SK-MEL-5 (cell line): ENCODE results near the gene DNAH11. TPM values are rescaled to one million over a fixed set of nuclear protein-coding genes. Genes with fewer than 3 reads are reported as not detected.
A peak's percentile ranks its signal among the peaks of the same experiment; 100 is the strongest.
"Not testable (repeated sequence)": the region's sequence is repeated elsewhere in the genome, so short reads cannot be mapped to it uniquely, and the experiment has no call there.

Experiments
- DNase-seq: peaks from one replicate; pipeline ENCODE4 v3.0.0-alpha.2; 2016; ENCODE audit warnings: low read depth, low spot score
- in situ Hi-C: cut with HindIII; loops from 2 replicates; pipeline ENCODE4 v1.10.0; 2016; ENCODE audit warnings: low sequenced_read_pairs, high pct_unique_total_duplicates, low pct_unique_long_range_greater_than_20kb
- total RNA-seq: library from RNA; depleted of rRNA; stranded (reverse); fragments of >200 nt; shearing (Covaris generic); gene quantifications from 2 replicates; pipeline ENCODE4 v1.2.3, GENCODE V29; 2014

The DNAH11 gene
- total RNA-seq, 1 experiment from 2014 or later = 0.40 TPM

DNA sequence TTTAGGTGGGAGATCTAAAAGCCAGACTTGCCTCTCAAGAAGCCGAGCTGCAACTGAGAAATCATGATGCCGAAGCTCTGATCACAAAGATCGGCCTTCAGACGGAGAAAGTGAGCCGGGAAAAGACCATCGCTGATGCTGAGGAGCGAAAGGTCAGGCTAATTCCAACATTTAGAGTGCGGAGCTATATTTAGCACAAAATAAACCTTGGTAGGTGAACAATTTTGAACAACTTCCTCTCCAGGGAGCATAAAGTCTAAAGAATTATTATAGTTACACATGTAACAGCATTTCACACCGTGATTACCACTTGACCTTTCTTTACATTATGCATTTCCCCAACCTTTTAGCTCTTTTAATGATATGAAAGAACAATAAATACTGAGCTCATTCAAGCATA lies 236.1 kb downstream of the DNAH11 start:
- DNase-seq = no peak
- in situ Hi-C loops = no loop called here

DNA sequence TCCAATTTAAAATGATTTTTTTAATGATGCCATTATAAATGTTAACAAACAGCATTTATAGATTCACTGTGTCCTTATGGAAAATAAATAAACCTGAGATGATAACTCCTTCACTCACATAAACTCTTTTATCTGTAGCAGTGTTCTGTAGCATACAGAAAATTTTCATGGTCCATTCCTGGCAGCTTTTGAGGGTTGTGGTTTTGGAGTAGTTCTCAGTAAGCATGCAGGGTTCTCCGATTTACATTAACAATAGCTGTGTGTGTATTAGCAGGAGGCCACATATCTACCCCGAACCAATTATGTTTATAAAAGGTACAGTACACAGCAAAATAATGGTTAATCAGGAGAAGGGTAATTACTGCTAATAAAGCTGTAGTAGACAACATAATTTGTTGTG lies 240.2 kb downstream of the DNAH11 start:
- in situ Hi-C loops = no loop called here
- no peak for DNase-seq

DNA sequence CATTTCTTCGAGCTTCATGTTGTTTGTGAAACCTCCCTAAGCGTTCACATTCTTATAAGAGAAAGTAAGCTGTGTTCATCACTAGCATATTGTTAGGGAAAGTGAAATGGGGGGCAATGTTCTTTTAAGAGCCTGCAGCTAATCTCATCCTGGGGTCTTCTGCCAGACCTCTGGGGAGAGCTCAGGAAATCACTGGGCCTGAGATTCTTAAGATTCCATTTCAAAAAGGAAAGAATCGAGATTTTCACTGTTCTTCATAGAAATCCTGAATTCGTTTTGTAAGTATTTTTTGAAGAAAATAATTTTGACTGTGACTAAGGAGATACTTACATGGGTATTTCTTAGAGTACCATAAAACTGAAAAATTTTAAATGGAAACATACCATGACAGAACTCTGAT lies 242.2 kb downstream of the DNAH11 start:
- in situ Hi-C loops = no loop called here
- DNase-seq = no peak

DNA sequence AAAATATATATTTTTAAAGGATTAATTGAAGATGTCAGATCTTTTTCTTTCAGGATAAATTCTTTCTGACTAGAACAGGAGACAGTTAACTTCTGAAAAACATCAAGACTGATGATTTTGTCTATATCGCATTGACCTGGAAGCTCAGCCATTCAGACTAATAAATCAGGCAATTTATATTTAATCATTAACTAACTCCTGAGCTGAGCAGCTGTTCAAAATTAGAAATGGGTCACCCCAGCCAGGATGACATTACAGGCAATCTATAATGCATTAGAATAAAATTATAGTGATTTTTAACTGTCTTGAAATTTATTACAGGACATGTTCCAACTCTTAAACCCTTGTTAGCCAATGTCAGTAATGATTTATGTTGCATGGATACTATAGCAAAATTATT lies 263.0 kb downstream of the DNAH11 start:
- no peak for DNase-seq
- in situ Hi-C loops = no loop called here

DNA sequence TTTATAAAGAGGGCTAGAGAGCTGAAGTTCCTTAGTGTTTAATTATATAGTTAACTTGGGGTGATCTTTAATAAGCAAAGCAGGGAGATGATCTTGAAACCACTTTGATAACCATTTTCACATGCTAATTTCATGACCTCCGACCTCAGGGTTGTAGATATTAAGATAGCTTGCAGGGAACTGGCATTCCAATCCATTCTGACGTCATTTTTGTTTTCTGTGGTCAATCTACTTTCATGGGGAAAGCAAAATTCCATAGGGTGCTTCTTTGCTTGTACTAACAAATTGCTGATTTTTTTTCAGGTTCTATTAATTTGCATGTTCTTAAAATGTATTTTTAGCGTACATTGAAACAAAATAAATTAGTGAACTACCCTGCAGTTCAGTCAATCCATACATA lies 263.5 kb downstream of the DNAH11 start:
- in situ Hi-C loops = no loop called here

DNA sequence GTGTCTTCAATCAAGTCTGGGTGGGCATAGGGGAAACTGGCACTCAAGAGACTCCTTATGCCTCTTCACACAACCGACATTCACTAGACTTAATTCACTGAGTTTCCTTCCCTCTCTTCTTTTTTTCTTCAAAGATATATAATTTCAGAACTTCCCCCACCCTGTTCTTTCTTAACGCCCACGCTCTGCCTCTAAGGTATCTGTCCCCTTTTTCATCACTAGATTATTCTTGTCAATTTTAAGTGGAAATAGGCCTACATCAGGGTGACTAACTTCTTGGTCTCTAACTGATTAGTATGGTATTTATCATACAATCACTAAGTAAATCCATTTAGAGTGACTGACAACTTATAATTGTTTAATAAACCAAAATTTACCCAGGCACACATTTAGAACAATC lies 276.2 kb downstream of the DNAH11 start:
- no peak for DNase-seq
- in situ Hi-C loops = no loop called here

More for the DNA sequence above, 263.5 kb downstream of the DNAH11 start:
- DNase-seq = no peak

DNA sequence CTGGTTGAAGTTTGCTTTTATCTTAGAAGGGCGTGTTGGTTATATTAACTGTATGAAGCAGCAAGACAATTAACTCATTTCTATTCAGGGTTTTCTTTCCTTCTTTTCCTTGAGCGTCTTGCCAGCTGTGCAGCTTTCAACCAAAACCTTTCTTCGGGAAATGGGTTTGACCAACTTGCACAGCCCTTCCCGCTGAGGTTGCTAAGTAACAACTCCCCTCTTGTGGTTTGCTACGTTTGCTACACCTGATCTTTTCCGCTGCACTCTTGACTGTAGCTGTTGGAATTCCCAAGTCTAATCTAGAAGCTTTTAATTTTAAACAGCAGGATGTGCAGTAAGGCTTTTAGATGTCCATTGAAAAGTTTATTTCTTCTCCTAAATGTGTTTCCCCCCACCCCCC lies 286.0 kb downstream of the DNAH11 start:
- no peak for DNase-seq
- in situ Hi-C loops = no loop called here

DNA sequence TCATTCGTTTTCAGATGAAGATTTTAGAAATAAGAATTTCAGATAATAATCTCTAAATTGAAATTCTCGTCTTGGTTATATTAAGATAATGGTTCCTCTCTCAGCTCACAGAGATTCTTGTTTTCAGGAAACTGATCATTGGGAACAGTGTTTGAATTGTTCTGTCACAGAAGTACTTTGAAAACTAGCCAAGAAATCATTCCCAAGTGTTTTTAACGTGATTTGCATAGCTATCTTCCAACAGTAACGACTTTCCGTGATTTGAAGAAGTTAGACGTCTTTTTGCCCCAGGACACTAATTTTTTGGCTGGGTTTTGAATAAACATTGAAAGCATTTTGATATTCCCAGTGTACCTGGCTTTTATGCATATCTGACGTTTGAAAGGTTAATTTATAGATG lies 286.9 kb downstream of the DNAH11 start:
- DNase-seq = peak; percentile 45
- in situ Hi-C loops = no loop called here

DNA sequence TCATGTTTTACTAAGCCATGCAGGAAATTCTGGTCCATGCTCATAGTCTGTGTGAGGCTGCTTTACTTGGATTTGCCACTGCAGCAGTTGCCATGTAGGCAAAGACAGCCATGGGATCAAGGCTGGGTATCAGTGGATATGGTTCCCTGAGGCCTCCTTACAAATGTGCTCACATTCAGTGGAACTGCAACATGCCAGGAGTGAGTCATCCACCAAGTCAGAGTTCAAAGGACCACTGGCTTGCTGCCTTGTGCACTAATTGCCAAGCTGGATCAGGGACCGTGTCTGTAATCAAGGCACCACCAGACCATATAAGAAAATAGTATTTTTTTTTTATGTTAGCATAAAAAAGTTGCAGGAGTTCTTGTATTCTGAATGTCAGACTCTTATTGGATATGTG lies 301.9 kb downstream of the DNAH11 start:
- in situ Hi-C loops = no loop called here
- no peak for DNase-seq

DNA sequence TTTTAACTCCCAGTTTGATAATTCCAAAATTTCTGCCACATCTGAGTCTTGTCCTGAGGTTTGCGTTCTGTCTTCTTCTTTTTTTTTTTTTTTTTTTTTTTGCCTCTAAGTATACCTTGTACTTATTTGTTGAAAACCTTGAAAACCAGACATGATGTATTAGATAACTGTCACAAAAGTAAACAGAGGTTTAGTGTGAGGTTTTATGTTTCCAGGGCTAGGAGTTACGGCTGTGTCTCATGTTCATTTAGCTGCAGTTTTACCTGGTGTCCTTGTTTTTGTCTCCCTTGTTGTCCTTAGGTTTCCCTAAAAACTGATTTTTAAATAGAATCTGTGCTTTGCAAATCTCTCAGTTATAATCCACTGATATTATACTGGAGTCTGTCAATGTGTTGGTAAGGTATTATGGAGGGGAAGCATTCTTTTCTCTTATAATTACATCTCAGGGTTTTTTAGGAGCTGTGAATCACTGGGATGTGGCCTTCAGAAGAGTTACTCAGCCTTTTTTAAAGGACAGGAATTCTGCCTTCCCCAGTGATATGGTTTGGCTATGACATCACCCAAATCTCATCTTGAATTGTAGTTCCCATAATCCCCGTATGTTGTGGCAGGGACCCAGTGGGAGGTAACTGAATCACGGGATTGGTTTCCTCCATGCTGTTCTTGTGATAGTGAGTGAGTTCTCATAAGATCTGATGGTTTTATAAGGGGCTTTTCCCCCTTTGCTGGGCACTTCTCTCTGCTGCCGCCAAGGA lies 307.9 kb downstream of the DNAH11 start:
- in situ Hi-C loops = no loop called here
- no peak for DNase-seq

DNA sequence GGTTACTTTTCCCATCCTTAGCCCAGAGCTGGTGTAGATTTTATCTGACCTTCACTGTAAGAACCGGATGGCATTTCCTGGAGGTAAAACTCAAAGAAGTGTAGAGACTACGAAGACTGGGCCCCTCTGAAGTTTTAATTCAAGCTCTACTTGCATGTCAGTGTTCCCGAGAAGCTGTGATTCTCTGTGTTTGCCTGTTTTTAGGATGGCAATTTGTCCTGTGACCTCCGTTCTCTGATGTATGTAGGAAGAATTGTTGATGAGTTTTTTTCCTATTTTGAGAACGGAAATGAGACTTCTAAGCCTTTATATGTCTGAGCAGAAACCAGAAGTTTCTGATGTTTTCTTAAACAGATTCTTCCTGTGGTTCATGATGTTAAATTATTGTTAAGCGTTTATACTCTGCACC lies 308.7 kb downstream of the DNAH11 start:
- in situ Hi-C loops = no loop called here
- DNase-seq = no peak

DNA sequence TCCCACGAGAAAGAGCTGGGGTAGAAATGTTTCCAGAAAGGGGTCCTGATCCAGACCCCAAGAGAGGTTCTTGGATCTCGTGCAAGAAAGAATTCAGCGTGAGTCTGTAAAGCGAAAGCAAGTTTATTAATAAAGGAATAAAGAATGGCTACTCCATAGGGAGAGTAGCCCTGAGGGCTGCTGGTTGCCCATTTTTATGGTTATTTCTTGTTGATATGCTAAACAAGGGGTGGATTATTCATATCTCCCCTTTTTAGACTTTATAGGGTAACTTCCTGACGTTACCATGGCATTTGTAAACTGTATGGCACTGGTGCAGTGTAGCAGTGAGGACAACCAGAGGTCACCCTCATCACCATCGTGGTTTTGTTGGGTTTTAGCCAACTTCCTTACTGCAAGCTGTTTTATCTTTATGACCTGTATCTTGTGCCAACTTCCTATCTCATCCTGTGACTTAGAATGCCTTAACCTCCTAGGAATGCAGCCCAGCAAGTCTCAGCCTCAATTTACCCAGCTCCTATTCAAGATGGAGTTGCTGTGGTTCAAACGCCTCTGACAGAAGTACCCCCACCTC lies 322.9 kb downstream of the DNAH11 start:
- in situ Hi-C loops, DNase-seq: not testable (repeated sequence)

DNA sequence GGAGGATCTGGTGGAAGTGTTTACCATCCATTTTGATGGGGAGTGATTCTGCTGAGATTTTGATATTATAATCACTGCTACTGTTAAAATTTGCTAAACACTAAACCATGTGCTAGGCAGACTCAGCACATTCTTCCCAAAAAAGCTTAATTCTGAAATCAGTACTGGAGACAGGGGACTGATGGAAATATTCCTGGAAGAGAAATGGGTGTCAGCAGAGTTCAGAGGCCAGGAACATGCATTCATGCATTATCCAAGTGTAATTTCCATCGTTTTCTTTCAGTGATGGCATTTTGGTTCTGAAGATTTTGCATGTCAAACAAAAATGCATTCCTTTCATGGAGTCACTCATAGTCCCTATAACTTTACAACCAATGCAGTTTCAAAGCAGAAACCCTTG lies 323.9 kb downstream of the DNAH11 start:
- DNase-seq = no peak
- in situ Hi-C loops = no loop called here

DNA sequence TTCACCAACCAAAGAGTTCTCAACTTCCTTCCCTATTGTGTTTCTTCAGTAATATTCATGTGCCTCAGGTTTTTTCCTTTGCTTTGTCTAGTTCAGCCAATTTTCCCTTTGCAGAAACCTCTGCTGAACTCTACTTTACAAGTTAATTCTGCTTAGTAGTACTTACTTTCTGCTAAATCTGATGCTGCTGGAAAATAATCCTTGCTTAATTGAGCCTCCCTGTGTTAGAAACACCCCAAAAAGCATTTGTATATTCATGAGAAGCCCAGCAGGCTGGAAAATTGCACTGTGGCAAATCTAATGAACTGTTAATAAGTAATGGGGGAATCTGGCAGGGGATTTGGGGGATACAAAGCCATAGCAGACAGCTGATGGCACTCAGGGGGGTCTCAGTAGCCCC lies 324.4 kb downstream of the DNAH11 start:
- in situ Hi-C loops = no loop called here
- DNase-seq = no peak

DNA sequence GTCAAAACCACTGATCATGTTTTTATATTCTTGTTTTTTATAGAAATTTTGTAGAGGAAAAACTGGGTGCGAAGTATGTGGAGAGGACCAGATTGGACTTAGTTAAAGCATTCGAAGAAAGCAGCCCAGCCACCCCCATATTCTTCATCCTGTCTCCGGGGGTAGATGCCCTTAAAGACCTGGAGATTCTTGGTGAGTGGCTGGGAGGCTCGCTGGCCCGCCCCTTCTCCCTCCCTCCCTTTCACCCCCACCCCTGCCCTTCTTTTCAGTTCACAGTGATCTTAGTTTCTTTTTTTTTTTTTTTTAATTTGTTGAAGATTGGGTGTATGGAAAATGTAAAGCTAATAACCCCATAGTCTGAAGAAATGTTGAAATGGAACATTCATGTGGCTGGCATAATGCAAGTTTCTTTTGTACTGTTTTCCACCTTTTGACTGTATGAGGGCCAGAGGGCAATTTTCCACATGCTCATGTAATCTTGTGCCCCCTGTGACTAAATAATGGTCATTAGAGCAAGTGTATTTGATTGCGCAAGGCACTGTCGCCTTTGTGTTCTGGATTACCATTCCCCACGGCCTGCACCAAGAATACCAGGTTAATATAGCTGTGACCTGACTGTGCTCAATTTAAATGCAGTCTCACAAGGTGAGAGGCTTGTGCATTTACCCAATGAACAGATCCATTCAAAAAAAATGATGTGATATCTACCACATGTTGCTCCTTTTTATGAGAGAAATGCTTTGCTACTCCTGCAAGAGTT lies 325.2 kb downstream of the DNAH11 start:
- DNase-seq = no peak
- in situ Hi-C loops = no loop called here

DNA sequence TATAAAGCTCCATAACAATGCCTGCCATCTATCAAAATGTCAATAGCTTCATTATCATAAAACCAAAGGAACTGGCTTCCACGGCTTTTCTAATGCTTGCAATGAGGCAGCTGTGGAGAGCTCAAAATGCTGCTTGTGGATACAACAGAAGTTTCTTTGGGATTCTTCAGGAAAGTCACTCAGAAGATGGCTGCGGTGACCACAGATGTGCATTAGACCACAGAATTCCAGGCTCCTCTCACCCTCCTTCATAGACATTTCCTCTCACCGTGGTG lies 325.7 kb downstream of the DNAH11 start:
- no peak for DNase-seq
- in situ Hi-C loops = no loop called here

DNA sequence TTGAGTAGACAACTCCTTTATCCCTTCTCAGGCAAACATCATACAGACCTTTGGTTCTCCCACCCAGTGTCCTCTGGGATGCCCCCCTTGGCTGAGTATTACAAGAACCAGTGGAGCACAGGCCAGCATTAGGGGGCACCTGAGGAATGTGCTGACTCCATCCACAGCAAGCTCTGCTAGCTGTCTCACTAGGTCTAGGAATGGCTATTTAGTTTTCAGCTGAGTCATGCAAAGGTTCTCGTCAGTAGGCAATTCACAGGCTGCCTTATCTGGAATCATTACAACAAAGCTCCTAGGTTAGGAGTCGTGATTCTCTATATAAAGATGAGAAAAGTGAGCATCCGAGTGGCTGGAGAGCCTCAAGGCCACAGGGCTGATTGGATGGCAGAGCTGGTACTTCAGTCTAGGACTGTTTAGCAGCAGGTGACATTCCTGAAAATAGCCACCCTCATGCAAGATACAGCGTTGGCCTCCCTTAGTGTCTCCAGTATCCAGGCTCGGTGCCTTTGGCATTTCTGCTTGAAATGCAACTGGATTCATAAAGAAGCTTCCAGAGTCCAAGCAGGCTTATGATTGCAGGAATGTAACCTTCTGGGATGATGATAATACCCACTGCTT lies 327.1 kb downstream of the DNAH11 start:
- no peak for DNase-seq
- in situ Hi-C loops = no loop called here

DNA sequence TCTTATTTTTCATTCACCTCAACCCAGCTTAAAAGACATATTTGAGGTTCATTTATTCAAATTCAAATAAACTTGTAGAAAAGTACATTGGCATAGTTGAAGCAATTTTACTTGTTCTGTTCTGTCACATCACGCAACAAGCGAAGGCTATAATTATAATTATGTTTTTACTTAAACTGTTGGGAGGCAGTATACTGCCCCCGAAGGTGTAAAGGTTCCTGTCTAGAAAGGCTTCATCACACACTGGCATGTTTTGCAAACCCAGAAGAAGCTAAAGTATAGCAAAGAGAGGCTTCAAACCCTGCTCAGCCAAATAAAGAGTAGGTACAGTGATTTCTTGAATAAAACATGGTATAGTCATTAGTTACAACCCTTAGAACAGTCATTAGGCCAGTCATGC lies 340.2 kb downstream of the DNAH11 start:
- in situ Hi-C loops = no loop called here
- DNase-seq = no peak

DNA sequence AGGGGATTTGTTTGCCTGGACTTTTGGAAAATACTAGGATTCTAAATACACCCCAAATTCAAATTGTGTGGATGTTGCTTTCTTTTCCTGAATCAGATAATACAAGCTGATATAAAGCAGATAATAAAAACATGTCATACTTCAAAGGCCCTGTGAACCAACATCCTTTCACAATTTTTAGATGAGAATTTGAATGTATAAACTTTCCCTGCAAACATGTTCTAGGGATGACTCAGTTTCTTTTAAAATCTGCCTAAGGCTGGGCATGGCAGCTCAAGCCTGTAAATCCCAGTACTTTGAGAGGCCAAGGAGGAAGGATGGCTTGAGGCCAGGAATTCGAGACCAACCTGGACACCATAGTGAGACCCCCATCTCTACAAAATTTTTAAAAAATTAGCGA lies 340.7 kb downstream of the DNAH11 start:
- DNase-seq, in situ Hi-C loops: not testable (repeated sequence)
